CD14-positive monocyte (primary cell): ENCODE results near the gene BSPH1. TPM values are rescaled to one million over a fixed set of nuclear protein-coding genes. Genes with fewer than 3 reads are reported as not detected.
"Not testable (repeated sequence)": the region's sequence is repeated elsewhere in the genome, so short reads cannot be mapped to it uniquely, and the experiment has no call there.

Experiments used
- DNase-seq, 3 donors: peaks; one replicate each; pipeline ENCODE4 v3.0.0-alpha.2; 2011 to 2022
- H2AFZ ChIP-seq: 2 replicates; pipeline ENCODE4 v1.6.0; 2012; ENCODE audit warnings: mild to moderate bottlenecking, low read depth, low read length, inconsistent platforms; ENCODE audit not compliant: insufficient read depth, poor library complexity, severe bottlenecking
- H3K27ac ChIP-seq, 2 donors: 1 replicate in 1 of 2; 2 replicates in 1 of 2; pipeline ENCODE4 v1.5.1; 2012 to 2013; ENCODE audit warnings: low read length in 2 of 2, control low read depth in 1 of 2, inconsistent platforms in 1 of 2, low read depth in 1 of 2, mild to moderate bottlenecking in 1 of 2
- H3K27me3 ChIP-seq, 2 donors: one replicate each; pipeline versions ENCODE4 v1.6.0 to v1.6.1; 2011 to 2013; ENCODE audit warnings: low read length in 2 of 2; ENCODE audit not compliant: control insufficient read depth in 2 of 2, insufficient read depth in 2 of 2
- H3K36me3 ChIP-seq, 2 donors: replicated peaks in 1 of 2; 1 replicate in 1 of 2; 2 replicates in 1 of 2; pipeline versions ENCODE4 v1.5.1 to v1.6.1; 2012 to 2013; ENCODE audit warnings: low read length in 2 of 2, control low read depth in 1 of 2, inconsistent platforms in 1 of 2, mild to moderate bottlenecking in 1 of 2; ENCODE audit not compliant: insufficient read depth in 2 of 2, control insufficient read depth in 1 of 2
- H3K4me1 ChIP-seq, 2 donors: 1 replicate in 1 of 2; 2 replicates in 1 of 2; pipeline versions ENCODE4 v1.5.1 to v1.6.1; 2012 to 2013; ENCODE audit warnings: low read length in 2 of 2, control low read depth in 1 of 2, inconsistent platforms in 1 of 2, mild to moderate bottlenecking in 1 of 2, moderate library complexity in 1 of 2; ENCODE audit not compliant: insufficient read depth in 2 of 2, control insufficient read depth in 1 of 2
- H3K4me2 ChIP-seq: replicated peaks from 2 replicates; pipeline ENCODE3; 2012; ENCODE audit warnings: low read length, moderate library complexity, mild to moderate bottlenecking; ENCODE audit not compliant: poor library complexity, severe bottlenecking; ENCODE audit errors: extremely low read depth
- H3K4me3 ChIP-seq, 3 experiments: fragments of 200-600 bp in 1 of 3; sonication (generic) in 1 of 3; replicated peaks in 1 of 3; 1 replicate in 2 of 3; 2 replicates in 1 of 3; pipeline ENCODE4 v1.5.1; 2011 to 2013; ENCODE audit warnings: low read length in 3 of 3, mild to moderate bottlenecking in 3 of 3, control low read depth in 2 of 3, low read depth in 2 of 3, inconsistent platforms in 1 of 3, moderate library complexity in 1 of 3
- H3K79me2 ChIP-seq: 2 replicates; pipeline ENCODE4 v1.6.0; 2012; ENCODE audit warnings: mild to moderate bottlenecking, control low read depth, inconsistent platforms, low read length, moderate library complexity; ENCODE audit not compliant: insufficient read depth
- H3K9ac ChIP-seq: 2 replicates; pipeline ENCODE4 v1.6.0; 2017; ENCODE audit warnings: low read length, mild to moderate bottlenecking; ENCODE audit not compliant: insufficient read depth, poor library complexity, severe bottlenecking
- H3K9me3 ChIP-seq, 2 donors: replicated peaks in 1 of 2; 1 replicate in 1 of 2; 2 replicates in 1 of 2; pipeline versions ENCODE4 v1.5.1 to v1.6.1; 2012 to 2013; ENCODE audit warnings: low read length in 2 of 2, control low read depth in 1 of 2; ENCODE audit not compliant: control insufficient read depth in 1 of 2, insufficient read depth in 1 of 2
- H4K20me1 ChIP-seq: 2 replicates; pipeline ENCODE4 v1.6.0; 2012; ENCODE audit warnings: mild to moderate bottlenecking, low read length, control low read depth, moderate library complexity; ENCODE audit not compliant: insufficient read depth
- H3K27ac Mint-ChIP-seq, 7 donors: one replicate each; pipeline ENCODE4 v1.8.0; 2020; ENCODE audit warnings: mild to moderate bottlenecking in 7 of 7, mixed read lengths in 7 of 7, moderate library complexity in 6 of 7, inconsistent platforms in 2 of 7
- H3K27me3 Mint-ChIP-seq, 3 donors: one replicate each; pipeline ENCODE4 v1.8.0; 2021 to 2022; ENCODE audit warnings: low read depth in 3 of 3, mild to moderate bottlenecking in 3 of 3, mixed read lengths in 3 of 3, moderate library complexity in 3 of 3, inconsistent platforms in 1 of 3
- H3K36me3 Mint-ChIP-seq, 2 donors: one replicate each; pipeline ENCODE4 v1.8.0; 2020; ENCODE audit warnings: mixed read lengths in 2 of 2, inconsistent platforms in 1 of 2, mild to moderate bottlenecking in 1 of 2
- H3K4me1 Mint-ChIP-seq: one replicate; pipeline ENCODE4 v1.8.0; 2020; ENCODE audit warnings: mild to moderate bottlenecking, mixed read lengths
- H3K4me3 Mint-ChIP-seq, 2 donors: one replicate each; pipeline ENCODE4 v1.8.0; 2020; ENCODE audit warnings: mild to moderate bottlenecking in 2 of 2, mixed read lengths in 2 of 2, moderate library complexity in 1 of 2
- H3K9me3 Mint-ChIP-seq, 7 donors: one replicate each; pipeline ENCODE4 v1.8.0; 2020 to 2022; ENCODE audit warnings: mixed read lengths in 7 of 7, mild to moderate bottlenecking in 6 of 7, moderate library complexity in 6 of 7, inconsistent platforms in 2 of 7
- CTCF ChIP-seq: fragments of 200-600 bp; IDR thresholded peaks from one replicate; pipeline ENCODE4 v1.8.0; 2022; ENCODE audit warnings: antibody characterized with exemption, mild to moderate bottlenecking
- WGBS: methylation state at CpG from one replicate; pipeline ENCODE4 v1.1.5; 2013; ENCODE audit warnings: missing lambda C conversion rate; ENCODE audit not compliant: insufficient coverage; 5-methylcytosine and 5-hydroxymethylcytosine counted together
- intact Hi-C, 2 donors: fragments of 100-400 bp; cut with micrococcal nuclease; formaldehyde crosslinking; loops; one replicate each; pipeline versions ENCODE4 v1.15.0 to v1.15.1; 2023
- polyA plus RNA-seq, 3 donors: library from polyadenylated mRNA; depleted of rRNA in 1 of 3; unstranded in 2 of 3; stranded (reverse) in 1 of 3; fragments of 300-500 nt in 2 of 3; fragments of >200 nt in 1 of 3; fragmentation: Illumina TruSeq in 2 of 3; gene quantifications; 1 replicate in 2 of 3; 2 replicates in 1 of 3; pipeline ENCODE4 v1.2.3, GENCODE V29; 2012 to 2021

Gene BSPH1
- polyA plus RNA-seq, 3 donors: not detected

DNA sequence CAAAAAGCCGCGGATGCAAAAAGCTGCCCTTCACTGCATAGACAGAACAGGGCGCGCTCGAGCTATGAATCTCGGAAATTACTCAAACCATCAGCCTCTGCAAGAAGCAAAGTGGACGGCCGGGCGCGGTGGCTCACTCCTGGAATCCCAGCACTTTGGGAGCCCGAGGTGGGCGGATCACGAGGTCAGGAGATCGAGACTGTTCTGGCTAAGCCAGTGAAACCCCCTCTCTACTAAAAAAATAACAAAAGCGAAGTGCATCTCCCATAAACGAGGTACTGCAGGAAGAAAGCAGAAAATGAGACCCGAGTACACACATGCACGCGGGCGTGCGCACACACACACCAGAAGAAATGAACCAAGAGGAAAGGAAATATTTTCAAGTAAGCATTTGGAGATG lies 39.8 kb downstream of the BSPH1 start:
- intact Hi-C loops, H3K36me3 ChIP-seq, H3K4me1 ChIP-seq, H3K36me3 Mint-ChIP-seq, H3K9me3 Mint-ChIP-seq, H3K27me3 ChIP-seq, H3K27ac ChIP-seq, DNase-seq, H2AFZ ChIP-seq, H3K4me3 Mint-ChIP-seq, H4K20me1 ChIP-seq, H3K4me2 ChIP-seq, H3K79me2 ChIP-seq, H3K4me1 Mint-ChIP-seq, H3K4me3 ChIP-seq, H3K9me3 ChIP-seq, H3K27ac Mint-ChIP-seq, H3K27me3 Mint-ChIP-seq, H3K9ac ChIP-seq: not testable (repeated sequence)
- WGBS: no CpG with 5 or more reads among the region's 21 CpGs

- H3K36me3 Mint-ChIP-seq, H4K20me1 ChIP-seq, intact Hi-C loops, H3K36me3 ChIP-seq, H3K9me3 ChIP-seq, H3K79me2 ChIP-seq, H3K4me1 ChIP-seq, H3K4me2 ChIP-seq, H3K27ac ChIP-seq, H3K27me3 ChIP-seq, H3K4me1 Mint-ChIP-seq, H3K4me3 Mint-ChIP-seq, H3K9ac ChIP-seq, H2AFZ ChIP-seq, H3K27me3 Mint-ChIP-seq, H3K9me3 Mint-ChIP-seq, DNase-seq, H3K27ac Mint-ChIP-seq, H3K4me3 ChIP-seq: not testable (repeated sequence)
- TF ChIP-seq CTCF: peak; percentile 11
- WGBS: 95% methylated on average over 12 of the region's 24 CpGs
These were observed 42.0 kb downstream of the BSPH1 start for GRCh38 chr19:47949852-47950521.

DNA sequence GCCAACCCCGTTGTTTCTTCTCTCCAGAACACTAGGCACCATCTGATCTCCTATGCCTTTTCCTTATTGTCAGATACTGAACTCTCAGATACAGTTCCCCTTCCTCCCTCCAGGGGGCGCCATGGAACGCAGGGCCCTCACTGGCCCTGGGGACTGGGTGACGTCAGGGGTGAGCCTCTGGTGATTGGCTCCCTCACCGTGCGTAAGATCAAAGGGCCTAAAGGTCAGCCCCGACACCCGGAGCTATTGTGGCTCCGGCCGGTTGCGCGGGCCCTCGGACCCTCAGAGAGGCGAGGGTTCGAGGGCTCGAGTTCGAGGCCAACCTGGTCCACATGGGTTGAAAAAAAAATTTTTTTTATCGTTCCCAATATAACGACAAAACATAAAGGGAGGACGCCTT lies 63.4 kb downstream of the BSPH1 start:
- H3K4me1 Mint-ChIP-seq, H3K9me3 Mint-ChIP-seq, H3K4me3 Mint-ChIP-seq, intact Hi-C loops, H3K27me3 ChIP-seq, H2AFZ ChIP-seq, H3K27ac Mint-ChIP-seq, H3K36me3 ChIP-seq, H4K20me1 ChIP-seq, DNase-seq, H3K9ac ChIP-seq, H3K4me1 ChIP-seq, H3K4me3 ChIP-seq, H3K27me3 Mint-ChIP-seq, H3K79me2 ChIP-seq, H3K4me2 ChIP-seq, H3K36me3 Mint-ChIP-seq, H3K27ac ChIP-seq, H3K9me3 ChIP-seq: not testable (repeated sequence)
- no CpG with 5 or more reads among the region's 20 CpGs for WGBS
